ENCODE data around the gene DSN1.

Gene DSN1

DNA sequence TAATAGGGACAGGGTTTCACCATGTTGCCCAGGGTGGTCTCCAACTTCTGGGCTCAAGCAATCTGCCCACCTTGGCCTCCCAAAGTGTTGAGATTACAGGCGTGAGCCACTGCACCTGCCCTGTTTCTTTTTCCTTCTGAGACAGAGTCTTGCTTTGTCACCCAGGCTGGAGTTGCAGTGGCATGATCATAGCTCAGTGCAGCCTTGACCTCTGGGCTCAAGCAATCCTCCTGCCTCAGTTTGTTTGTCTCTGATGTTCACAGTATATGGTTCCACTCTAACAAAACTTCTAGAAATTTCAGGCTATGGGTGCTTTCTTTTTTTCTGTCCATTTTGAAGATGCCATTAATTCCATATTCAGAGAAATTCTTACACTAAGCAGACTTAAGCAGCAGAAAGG lies 60.8 kb downstream of the DSN1 start:
- no peak overlapping the region for H3K4me3 ChIP-seq (ENCODE audit: low read depth, low read length)

DNA sequence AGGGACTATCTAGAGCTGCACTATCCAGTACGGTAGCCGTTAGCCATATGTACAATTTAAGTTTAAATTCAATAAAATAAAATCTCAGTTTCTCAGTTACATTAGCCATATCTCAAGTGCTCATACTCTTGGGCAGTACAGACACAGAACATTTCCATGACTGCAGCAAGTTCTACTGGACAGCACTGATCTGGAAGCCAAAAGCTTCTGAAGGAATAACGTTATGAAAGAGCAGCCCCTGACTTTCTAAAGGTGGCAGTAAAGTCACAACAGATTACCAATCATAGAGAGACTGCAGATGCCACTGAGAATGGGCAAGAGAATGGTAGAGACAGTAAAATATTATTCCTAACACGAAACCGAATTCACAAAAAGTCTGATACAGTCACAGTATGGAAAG lies 64.4 kb downstream of the DSN1 start:
- H3K4me3 ChIP-seq (ENCODE audit: low read depth, low read length): no peak overlapping the region
- TF ChIP-seq, protein P1, sequence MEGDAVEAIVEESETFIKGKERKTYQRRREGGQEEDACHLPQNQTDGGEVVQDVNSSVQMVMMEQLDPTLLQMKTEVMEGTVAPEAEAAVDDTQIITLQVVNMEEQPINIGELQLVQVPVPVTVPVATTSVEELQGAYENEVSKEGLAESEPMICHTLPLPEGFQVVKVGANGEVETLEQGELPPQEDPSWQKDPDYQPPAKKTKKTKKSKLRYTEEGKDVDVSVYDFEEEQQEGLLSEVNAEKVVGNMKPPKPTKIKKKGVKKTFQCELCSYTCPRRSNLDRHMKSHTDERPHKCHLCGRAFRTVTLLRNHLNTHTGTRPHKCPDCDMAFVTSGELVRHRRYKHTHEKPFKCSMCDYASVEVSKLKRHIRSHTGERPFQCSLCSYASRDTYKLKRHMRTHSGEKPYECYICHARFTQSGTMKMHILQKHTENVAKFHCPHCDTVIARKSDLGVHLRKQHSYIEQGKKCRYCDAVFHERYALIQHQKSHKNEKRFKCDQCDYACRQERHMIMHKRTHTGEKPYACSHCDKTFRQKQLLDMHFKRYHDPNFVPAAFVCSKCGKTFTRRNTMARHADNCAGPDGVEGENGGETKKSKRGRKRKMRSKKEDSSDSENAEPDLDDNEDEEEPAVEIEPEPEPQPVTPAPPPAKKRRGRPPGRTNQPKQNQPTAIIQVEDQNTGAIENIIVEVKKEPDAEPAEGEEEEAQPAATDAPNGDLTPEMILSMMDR (IDR thresholded peaks at IDR 0.05; ENCODE audit: insufficient read depth, low read depth, low read length, missing control alignments): no peak
- DNase-seq (ENCODE audit: low read depth): no peak

More for the DNA sequence above, 60.8 kb downstream of the DSN1 start:
- DNase-seq (ENCODE audit: low read depth): no peak
- TF ChIP-seq, protein P1 (IDR thresholded peaks at IDR 0.05; ENCODE audit: insufficient read depth, low read depth, low read length, missing control alignments): no peak

DNA sequence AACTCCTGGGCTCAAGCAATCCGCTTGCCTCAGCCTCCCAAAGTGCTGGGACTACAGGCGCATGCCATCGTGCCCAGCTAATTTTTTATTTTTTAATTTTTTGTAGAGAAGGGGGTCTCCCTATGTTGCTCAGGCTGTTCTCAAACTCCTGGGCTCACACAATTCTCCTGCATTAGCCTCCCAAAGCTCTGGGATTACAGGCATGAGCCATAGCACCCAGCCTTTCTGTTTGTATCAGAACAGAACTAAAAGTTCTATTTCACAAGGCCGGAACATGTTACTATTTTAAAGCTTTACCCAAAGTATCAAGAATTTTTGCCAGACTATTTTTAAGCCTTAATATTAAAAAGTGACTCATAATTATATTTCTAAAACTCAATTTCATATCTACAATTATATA lies 70.0 kb downstream of the DSN1 start:
- no peak for DNase-seq (ENCODE audit: low read depth)
- H3K4me3 ChIP-seq (ENCODE audit: low read depth, low read length): no peak overlapping the region
- TF ChIP-seq, protein P1 (IDR thresholded peaks at IDR 0.05; ENCODE audit: insufficient read depth, low read depth, low read length, missing control alignments): no peak
